Hepatocyte (in vitro differentiated cells): ENCODE data around the gene SNCAIP.

Experiments
- EZH2 ChIP-seq: fragments of 200-600 bp; sonication (generic); IDR thresholded peaks from 2 replicates; pipeline ENCODE4 v1.6.1; 2016; ENCODE audit warnings: antibody characterized with exemption, mild to moderate bottlenecking, borderline replicate concordance
- TF ChIP-seq, protein P1 (sequence below): fragments of 200-600 bp; sonication (generic); IDR thresholded peaks from 2 replicates; pipeline ENCODE4 v1.5.1; 2016; ENCODE audit warnings: antibody characterized with exemption, mild to moderate bottlenecking; ENCODE audit not compliant: poor library complexity

DNA sequence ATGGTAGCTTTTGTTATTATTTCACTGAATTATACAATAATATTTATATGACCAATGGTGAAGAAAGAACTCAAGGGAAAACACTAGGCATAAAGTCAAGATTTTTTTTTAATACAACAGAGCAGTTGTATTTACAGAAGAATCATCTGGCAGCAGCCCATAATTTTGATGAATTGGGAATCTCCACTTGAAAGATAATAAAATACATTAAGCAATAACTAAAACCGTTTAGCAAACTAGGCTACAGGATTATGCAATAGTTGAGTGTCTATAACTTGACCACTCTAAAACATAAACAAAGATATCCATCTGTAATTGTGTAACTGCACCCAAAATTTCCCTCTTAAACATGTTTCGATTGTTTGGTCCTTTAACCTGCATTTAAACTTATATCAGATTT lies 80.8 kb downstream of the SNCAIP start:
- TF ChIP-seq, protein P1, sequence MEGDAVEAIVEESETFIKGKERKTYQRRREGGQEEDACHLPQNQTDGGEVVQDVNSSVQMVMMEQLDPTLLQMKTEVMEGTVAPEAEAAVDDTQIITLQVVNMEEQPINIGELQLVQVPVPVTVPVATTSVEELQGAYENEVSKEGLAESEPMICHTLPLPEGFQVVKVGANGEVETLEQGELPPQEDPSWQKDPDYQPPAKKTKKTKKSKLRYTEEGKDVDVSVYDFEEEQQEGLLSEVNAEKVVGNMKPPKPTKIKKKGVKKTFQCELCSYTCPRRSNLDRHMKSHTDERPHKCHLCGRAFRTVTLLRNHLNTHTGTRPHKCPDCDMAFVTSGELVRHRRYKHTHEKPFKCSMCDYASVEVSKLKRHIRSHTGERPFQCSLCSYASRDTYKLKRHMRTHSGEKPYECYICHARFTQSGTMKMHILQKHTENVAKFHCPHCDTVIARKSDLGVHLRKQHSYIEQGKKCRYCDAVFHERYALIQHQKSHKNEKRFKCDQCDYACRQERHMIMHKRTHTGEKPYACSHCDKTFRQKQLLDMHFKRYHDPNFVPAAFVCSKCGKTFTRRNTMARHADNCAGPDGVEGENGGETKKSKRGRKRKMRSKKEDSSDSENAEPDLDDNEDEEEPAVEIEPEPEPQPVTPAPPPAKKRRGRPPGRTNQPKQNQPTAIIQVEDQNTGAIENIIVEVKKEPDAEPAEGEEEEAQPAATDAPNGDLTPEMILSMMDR = no peak
- TF ChIP-seq EZH2 = no peak
